ENCODE measurements around the gene U2AF1L4.

- TF ChIP-seq, protein P1, sequence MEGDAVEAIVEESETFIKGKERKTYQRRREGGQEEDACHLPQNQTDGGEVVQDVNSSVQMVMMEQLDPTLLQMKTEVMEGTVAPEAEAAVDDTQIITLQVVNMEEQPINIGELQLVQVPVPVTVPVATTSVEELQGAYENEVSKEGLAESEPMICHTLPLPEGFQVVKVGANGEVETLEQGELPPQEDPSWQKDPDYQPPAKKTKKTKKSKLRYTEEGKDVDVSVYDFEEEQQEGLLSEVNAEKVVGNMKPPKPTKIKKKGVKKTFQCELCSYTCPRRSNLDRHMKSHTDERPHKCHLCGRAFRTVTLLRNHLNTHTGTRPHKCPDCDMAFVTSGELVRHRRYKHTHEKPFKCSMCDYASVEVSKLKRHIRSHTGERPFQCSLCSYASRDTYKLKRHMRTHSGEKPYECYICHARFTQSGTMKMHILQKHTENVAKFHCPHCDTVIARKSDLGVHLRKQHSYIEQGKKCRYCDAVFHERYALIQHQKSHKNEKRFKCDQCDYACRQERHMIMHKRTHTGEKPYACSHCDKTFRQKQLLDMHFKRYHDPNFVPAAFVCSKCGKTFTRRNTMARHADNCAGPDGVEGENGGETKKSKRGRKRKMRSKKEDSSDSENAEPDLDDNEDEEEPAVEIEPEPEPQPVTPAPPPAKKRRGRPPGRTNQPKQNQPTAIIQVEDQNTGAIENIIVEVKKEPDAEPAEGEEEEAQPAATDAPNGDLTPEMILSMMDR (IDR thresholded peaks at IDR 0.05), result no peak
- TF ChIP-seq POLR2A (IDR thresholded peaks at IDR 0.05) (no peak), POLR2AphosphoS5 (IDR thresholded peaks at IDR 0.05) (no peak)
Observed at GRCh38 chr19:35732540-35733179, 12.6 kb downstream of the U2AF1L4 start.
